ENCODE results near the gene LARGE1. TPM values are rescaled to one million over a fixed set of nuclear protein-coding genes. Genes with fewer than 3 reads are reported as not detected.

The LARGE1 gene
- total and polyA plus RNA-seq, 2 of the 4 experiments (the other 2 are of a cell fraction), result 6.2 to 12.4 TPM

GRCh38 chr22:33597274-33597985 lies 322.8 kb downstream of the LARGE1 start:
- Histone ChIP-seq H3K9me1 (ENCODE audit: insufficient read depth, low read length) (no peaks in the 10 kb centered on the region; the same call in 1 of the 2 replicates), H3K27ac (ENCODE audit: insufficient read depth, low read length) (no peak overlapping the region), H3K4me2 (ENCODE audit: low read depth, low read length) (no peak overlapping the region), H2BK15ac (ENCODE audit: low read depth, low read length) (no peak overlapping the region), H3K56ac (ENCODE audit: extremely low read depth, insufficient read depth, low read length) (no peak overlapping the region), H3K36me3 (ENCODE audit: control insufficient read depth, insufficient read depth, low read length) (no peaks in the 10 kb centered on the region), H2AK9ac (replicated peaks; ENCODE audit: low read depth, low read length, poor library complexity) (no peak overlapping the region), H3K9ac (ENCODE audit: low read depth, low read length) (no peak overlapping the region), H3K79me1 (ENCODE audit: low read depth in 1 of 2, low read length in 2 of 2) (no peaks in the 10 kb centered on the region), H2BK20ac (ENCODE audit: low read depth, low read length) (no peak overlapping the region), H3K4me1 (ENCODE audit: control insufficient read depth, insufficient read depth, low read length) (no peaks in the 10 kb centered on the region), H4K5ac (ENCODE audit: low read depth, low read length) (no peak overlapping the region), H3K9me3 (ENCODE audit: control insufficient read depth, insufficient read depth, low read length) (no peaks in the 10 kb centered on the region), H4K20me1 (ENCODE audit: insufficient read depth, low read length) (no peaks in the 10 kb centered on the region), H2BK120ac (ENCODE audit: low read depth, low read length) (no peak overlapping the region), H2BK5ac (ENCODE audit: low read depth, low read length, poor library complexity, severe bottlenecking) (no peak overlapping the region), H3K23ac (ENCODE audit: low read depth, low read length) (no peak overlapping the region), H3K4ac (ENCODE audit: low read depth, low read length) (no peak overlapping the region), H3K18ac (ENCODE audit: low read depth, low read length) (no peak overlapping the region), H4K91ac (ENCODE audit: insufficient read depth, low read depth, low read length) (no peak overlapping the region), H4K8ac (ENCODE audit: low read depth in 2 of 2, low read length in 2 of 2) (no peak overlapping the region), H3K4me3 (ENCODE audit: insufficient read depth, low read depth, low read length) (no peak overlapping the region), H3K14ac (replicated peaks; ENCODE audit: low read depth, low read length) (no peak overlapping the region), H2AFZ (replicated peaks; ENCODE audit: low read length, poor library complexity) (no peak overlapping the region), H2AK5ac (ENCODE audit: low read depth, low read length) (no peak overlapping the region), H3K27me3 (ENCODE audit: control insufficient read depth, insufficient read depth, low read length) (no peaks in the 10 kb centered on the region)
- CTCF ChIA-PET, result interaction anchor here (0.6 kb wide), 1 partner anchor 181 kb away, joined by 3 read pairs; no protein-coding TSS in a partner anchor
- no peak for ATAC-seq (ENCODE audit: low read depth)
- POLR2A ChIA-PET (ENCODE audit: unreplicated experiment), result no interaction called here
- TF ChIP-seq MXI1 (IDR thresholded peaks at IDR 0.05; ENCODE audit: borderline replicate concordance, low read depth, low read length) (no peak), USF2 (IDR thresholded peaks at IDR 0.05; ENCODE audit: low read depth, low read length) (no peak), MAFK (IDR thresholded peaks at IDR 0.05; ENCODE audit: low read depth, low read length) (no peak), BHLHE40 (IDR thresholded peaks at IDR 0.05; ENCODE audit: low read depth, low read length) (no peak), CHD1 (IDR thresholded peaks at IDR 0.05; ENCODE audit: low read depth, low read length) (no peak), RCOR1 (IDR thresholded peaks at IDR 0.05; ENCODE audit: insufficient replicate concordance, low read length) (no peak), MAZ (IDR thresholded peaks at IDR 0.05; ENCODE audit: borderline replicate concordance, low read depth, low read length) (no peak), NFE2L2 (IDR thresholded peaks at IDR 0.05; ENCODE audit: low read depth, low read length) (no peak), SMC3 (IDR thresholded peaks at IDR 0.05; ENCODE audit: low read depth, low read length) (no peak), RAD21 (IDR thresholded peaks at IDR 0.05; ENCODE audit: low read length) (no peak)
- 30% methylated on average over 2 of the region's 6 CpGs; no CpG with 5 or more reads in 1 of the 2 experiments for WGBS, 2 experiments (ENCODE audit: extremely low coverage in 2 of 2, insufficient read length in 1 of 2)
- in situ Hi-C loops (cut with MboI; ENCODE audit: low sequenced_read_pairs) (no loop called here), intact Hi-C loops (cut with micrococcal nuclease) (no loop called here), dilution Hi-C loops (cut with HindIII; ENCODE audit: low sequenced_read_pairs, unreplicated experiment) (no loop called here)
- no TSS peak for BruUV-seq (replicated peaks)
- no peak for DNase-seq

Data from IMR-90 (cell line).